ENCODE results near the gene BBIP1.

DNA sequence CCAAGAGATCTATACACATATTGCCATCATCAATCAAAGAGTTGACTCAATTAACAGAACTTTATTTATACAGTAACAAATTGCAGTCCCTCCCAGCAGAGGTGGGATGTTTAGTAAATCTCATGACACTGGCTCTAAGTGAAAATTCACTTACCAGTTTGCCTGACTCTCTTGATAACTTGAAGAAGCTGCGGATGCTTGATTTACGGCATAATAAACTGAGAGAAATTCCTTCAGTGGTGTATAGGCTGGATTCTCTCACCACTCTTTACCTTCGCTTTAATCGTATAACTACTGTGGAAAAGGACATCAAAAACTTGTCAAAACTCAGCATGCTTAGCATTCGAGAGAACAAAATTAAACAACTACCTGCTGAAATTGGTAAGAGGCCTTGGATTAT is 45.7 kb upstream of the BBIP1 start:
- no peak for TF ChIP-seq SUZ12 (IDR thresholded peaks at IDR 0.05; ENCODE audit: extremely low read depth, insufficient read depth, insufficient read length)
- TF ChIP-seq YY1 (IDR thresholded peaks at IDR 0.05; ENCODE audit: insufficient read depth, insufficient read length): no peak

Measured in NT2/D1 (cell line).